H9 (cell line): ENCODE data around the gene FXYD6. TPM values are rescaled to one million over a fixed set of nuclear protein-coding genes. Genes with fewer than 3 reads are reported as not detected.

Source experiments
- DNase-seq: peaks from one replicate; pipeline ENCODE4 v3.0.0-alpha.2; 2017
- H2AFZ ChIP-seq: one replicate; pipeline ENCODE4 v1.6.1; 2013; ENCODE audit warnings: mild to moderate bottlenecking, low read length, control low read depth, moderate library complexity
- H2AK5ac ChIP-seq: 2 replicates; pipeline ENCODE4 v1.6.1; 2013; ENCODE audit warnings: low read length, control low read depth, mixed read lengths; ENCODE audit not compliant: insufficient read length
- H2BK120ac ChIP-seq: one replicate; pipeline ENCODE4 v1.6.1; 2013; ENCODE audit warnings: low read depth, mild to moderate bottlenecking, low read length, control low read depth, inconsistent platforms; ENCODE audit not compliant: poor library complexity, severe bottlenecking
- H2BK12ac ChIP-seq: 2 replicates; pipeline ENCODE4 v1.6.1; 2013; ENCODE audit warnings: low read length, control low read depth, mixed read lengths, low read depth; ENCODE audit not compliant: insufficient read length
- H2BK15ac ChIP-seq: 2 replicates; pipeline ENCODE4 v1.6.1; 2013; ENCODE audit warnings: low read depth, low read length, control low read depth
- H2BK20ac ChIP-seq: one replicate; pipeline ENCODE4 v1.6.1; 2013; ENCODE audit warnings: low read depth, mild to moderate bottlenecking, low read length, control low read depth, inconsistent platforms; ENCODE audit not compliant: poor library complexity, severe bottlenecking
- H2BK5ac ChIP-seq: 2 replicates; pipeline ENCODE4 v1.6.1; 2013; ENCODE audit warnings: low read length, control low read depth, mixed read lengths; ENCODE audit not compliant: insufficient read length
- H3K14ac ChIP-seq: 2 replicates; pipeline ENCODE4 v1.6.1; 2013; ENCODE audit warnings: low read length, control low read depth; ENCODE audit not compliant: insufficient read depth
- H3K18ac ChIP-seq: 2 replicates; pipeline ENCODE4 v1.6.1; 2013; ENCODE audit warnings: low read depth, mild to moderate bottlenecking, mixed read lengths, low read length, control low read depth; ENCODE audit not compliant: insufficient read length
- H3K23ac ChIP-seq: 2 replicates; pipeline ENCODE4 v1.6.1; 2013; ENCODE audit warnings: low read length, control low read depth, mixed read lengths, low read depth; ENCODE audit not compliant: insufficient read length
- H3K23me2 ChIP-seq: 2 replicates; pipeline ENCODE4 v1.6.1; 2013; ENCODE audit warnings: low read depth, mild to moderate bottlenecking, mixed read lengths, low read length, control low read depth; ENCODE audit not compliant: insufficient read length, poor library complexity, severe bottlenecking
- H3K27ac ChIP-seq: 2 replicates; pipeline ENCODE4 v1.5.1; 2013; ENCODE audit warnings: low read length, control low read depth, mixed read lengths, low read depth; ENCODE audit not compliant: insufficient read length
- H3K27me3 ChIP-seq: 2 replicates; pipeline ENCODE4 v1.6.1; 2013; ENCODE audit warnings: low read length, control low read depth, inconsistent platforms; ENCODE audit not compliant: insufficient read depth
- H3K4ac ChIP-seq: 2 replicates; pipeline ENCODE4 v1.6.1; 2013; ENCODE audit warnings: low read depth, mild to moderate bottlenecking, control low read depth, inconsistent platforms, low read length, moderate library complexity
- H3K4me1 ChIP-seq: 2 replicates; pipeline ENCODE4 v1.6.1; 2013; ENCODE audit warnings: low read length, control low read depth, inconsistent platforms; ENCODE audit not compliant: insufficient read depth
- H3K4me2 ChIP-seq: 2 replicates; pipeline ENCODE4 v1.6.1; 2013; ENCODE audit warnings: low read length, control low read depth, mixed read lengths; ENCODE audit not compliant: insufficient read length, insufficient read depth
- H3K56ac ChIP-seq: 2 replicates; pipeline ENCODE4 v1.6.1; 2013; ENCODE audit warnings: low read depth, mild to moderate bottlenecking, mixed read lengths, low read length, control low read depth; ENCODE audit not compliant: insufficient read length
- H3K79me1 ChIP-seq: 2 replicates; pipeline ENCODE4 v1.6.1; 2013; ENCODE audit warnings: low read depth, mild to moderate bottlenecking, moderate library complexity, low read length, control low read depth, inconsistent platforms; ENCODE audit not compliant: insufficient read depth, poor library complexity, severe bottlenecking
- H3K79me2 ChIP-seq: 2 replicates; pipeline ENCODE4 v1.6.1; 2013; ENCODE audit warnings: low read length, control low read depth, inconsistent platforms; ENCODE audit not compliant: insufficient read depth
- H3K9ac ChIP-seq: 2 replicates; pipeline ENCODE4 v1.6.1; 2013; ENCODE audit warnings: low read length, control low read depth, mixed read lengths; ENCODE audit not compliant: insufficient read length; ENCODE audit errors: extremely low read depth
- H3K9me3 ChIP-seq: one replicate; pipeline ENCODE4 v1.6.1; 2013; ENCODE audit warnings: low read depth, low read length, inconsistent platforms; ENCODE audit not compliant: control insufficient read depth
- H3T11ph ChIP-seq: one replicate; pipeline ENCODE4 v1.6.1; 2013; ENCODE audit warnings: mild to moderate bottlenecking, low read length, control low read depth, inconsistent platforms
- H4K20me1 ChIP-seq: one replicate; pipeline ENCODE4 v1.6.1; 2013; ENCODE audit not compliant: control insufficient read depth, insufficient read length, insufficient read depth
- H4K5ac ChIP-seq: 2 replicates; pipeline ENCODE4 v1.6.1; 2013; ENCODE audit warnings: low read depth, mild to moderate bottlenecking, mixed read lengths, low read length, control low read depth; ENCODE audit not compliant: insufficient read length
- H4K8ac ChIP-seq: replicated peaks from 2 replicates; pipeline ENCODE4 v1.6.1; 2013; ENCODE audit warnings: low read length, control low read depth, mixed read lengths, low read depth; ENCODE audit not compliant: insufficient read length
- H4K91ac ChIP-seq: 2 replicates; pipeline ENCODE4 v1.6.1; 2013; ENCODE audit warnings: low read depth, mild to moderate bottlenecking, moderate library complexity, mixed read lengths, low read length, control low read depth; ENCODE audit not compliant: insufficient read length
- H3K27ac Mint-ChIP-seq, 3 experiments: 2 replicates in 2 of 3; 3 replicates in 1 of 3; pipeline ENCODE4 v1.8.0; 2020 to 2021; ENCODE audit warnings: mixed read lengths in 3 of 3, mild to moderate bottlenecking in 1 of 3, moderate library complexity in 1 of 3
- H3K27me3 Mint-ChIP-seq: 2 replicates; pipeline ENCODE4 v1.8.0; 2021; ENCODE audit warnings: low read depth, mild to moderate bottlenecking, moderate library complexity, mixed read lengths
- H3K36me3 Mint-ChIP-seq, 3 experiments: 2 replicates in 2 of 3; 3 replicates in 1 of 3; pipeline ENCODE4 v1.8.0; 2020 to 2021; ENCODE audit warnings: low read depth in 3 of 3, mixed read lengths in 3 of 3; ENCODE audit not compliant: insufficient read depth in 1 of 3
- H3K4me1 Mint-ChIP-seq, 2 experiments: 2 replicates each; pipeline ENCODE4 v1.8.0; 2020; ENCODE audit warnings: mixed read lengths in 2 of 2
- H3K4me3 Mint-ChIP-seq, 2 experiments: 2 replicates in 1 of 2; 3 replicates in 1 of 2; pipeline ENCODE4 v1.8.0; 2020 to 2021; ENCODE audit warnings: mild to moderate bottlenecking in 2 of 2, mixed read lengths in 2 of 2, moderate library complexity in 1 of 2
- H3K9me3 Mint-ChIP-seq, 2 experiments: 2 replicates in 1 of 2; 3 replicates in 1 of 2; pipeline ENCODE4 v1.8.0; 2020; ENCODE audit warnings: mild to moderate bottlenecking in 2 of 2, mixed read lengths in 2 of 2, moderate library complexity in 1 of 2
- CTCF ChIP-seq: fragments of 200-600 bp; sonication (generic); conservative IDR thresholded peaks from 3 replicates; pipeline ENCODE4 v1.8.0; 2021; ENCODE audit warnings: antibody characterized with exemption, mild to moderate bottlenecking
- WGBS: extraction: QIAGEN DNeasy Blood & Tissue Kit; methylation state at CpG from one replicate; pipeline ENCODE4 v1.1.7; 2013; ENCODE audit warnings: missing lambda C conversion rate, low lambda C conversion rate, mixed read lengths; ENCODE audit not compliant: insufficient read length; ENCODE audit errors: extremely low coverage; 5-methylcytosine and 5-hydroxymethylcytosine counted together
- total RNA-seq: library from RNA; stranded (reverse); gene quantifications from 2 replicates; pipeline ENCODE4 v1.2.1, GENCODE V29; 2021

FXYD6 gene
- total RNA-seq, 1 experiment from 2014 or later, result 18.3 TPM

- Histone ChIP-seq H4K5ac (no peak overlapping the region), H2BK120ac (no peak overlapping the region), H3K18ac (no peak overlapping the region), H2BK15ac (no peak overlapping the region), H3K4ac (no peak overlapping the region), H3K9me3 (no peaks in the 10 kb centered on the region), H3K4me1 (no peaks in the 10 kb centered on the region), H3K23me2 (no peaks in the 10 kb centered on the region), H3K79me2 (no peaks in the 10 kb centered on the region), H2AFZ (no peak overlapping the region), H4K8ac (no peak overlapping the region), H3K79me1 (no peaks in the 10 kb centered on the region), H2AK5ac (no peak overlapping the region), H3T11ph (no peak overlapping the region), H4K20me1 (no peaks in the 10 kb centered on the region), H3K56ac (no peak overlapping the region), H2BK12ac (no peak overlapping the region), H3K9ac (no peak overlapping the region), H2BK5ac (no peak overlapping the region), H4K91ac (no peak overlapping the region), H3K23ac (no peak overlapping the region), H3K27me3 (no peaks in the 10 kb centered on the region), H3K4me2 (no peak overlapping the region), H2BK20ac (no peak overlapping the region), H3K14ac (no peak overlapping the region), H3K27ac (no peak overlapping the region)
- Mint-ChIP-seq H3K36me3 (no peaks in the 10 kb centered on the region), H3K4me1 (no peaks in the 10 kb centered on the region), H3K27me3 (peaks cover 35% of the 10 kb centered on the region), H3K9me3 (no peaks in the 10 kb centered on the region), H3K4me3 (no peak overlapping the region), H3K27ac (no peak overlapping the region)
- no peak for DNase-seq
- TF ChIP-seq CTCF, result no peak
- no CpG with 5 or more reads among the region's 4 CpGs for WGBS
Observed at GRCh38 chr11:117898059-117898458, 21.6 kb upstream of the FXYD6 start.
